Mesendoderm (in vitro differentiated cells): ENCODE measurements around the gene NGB.

ENCODE experiments used
- DNase-seq: peaks from one replicate; pipeline ENCODE4 v3.0.0; 2013
- H2AK5ac ChIP-seq: 2 replicates; pipeline ENCODE4 v1.6.1; 2013; ENCODE audit warnings: low read length, inconsistent platforms
- H2BK120ac ChIP-seq: 2 replicates; pipeline ENCODE4 v1.6.1; 2013; ENCODE audit warnings: low read depth, mild to moderate bottlenecking, low read length, moderate library complexity, mixed read lengths
- H2BK15ac ChIP-seq: replicated peaks from 2 replicates; pipeline ENCODE4 v1.6.1; 2013; ENCODE audit warnings: low read depth, mild to moderate bottlenecking, moderate library complexity
- H2BK5ac ChIP-seq: 2 replicates; pipeline ENCODE4 v1.6.1; 2013; ENCODE audit warnings: low read length, inconsistent platforms
- H3K18ac ChIP-seq: 2 replicates; pipeline ENCODE4 v1.6.1; 2013; ENCODE audit warnings: mild to moderate bottlenecking, low read length, mixed read lengths
- H3K23ac ChIP-seq: one replicate; pipeline ENCODE4 v1.6.1; 2013; ENCODE audit warnings: low read length
- H3K27ac ChIP-seq: 2 replicates; pipeline ENCODE4 v1.5.1; 2013; ENCODE audit warnings: low read depth, mild to moderate bottlenecking, inconsistent platforms, low read length, moderate library complexity
- H3K27me3 ChIP-seq: 2 replicates; pipeline ENCODE4 v1.6.1; 2013; ENCODE audit warnings: low read length, control low read depth, mild to moderate bottlenecking, inconsistent platforms; ENCODE audit not compliant: insufficient read depth, poor library complexity
- H3K36me3 ChIP-seq: 2 replicates; pipeline ENCODE4 v1.6.1; 2013; ENCODE audit warnings: low read length, inconsistent platforms; ENCODE audit not compliant: control insufficient read depth, insufficient read depth
- H3K4ac ChIP-seq: one replicate; pipeline ENCODE4 v1.6.1; 2013; ENCODE audit warnings: low read depth, mild to moderate bottlenecking, low read length, moderate library complexity
- H3K4me1 ChIP-seq: 2 replicates; pipeline ENCODE4 v1.6.1; 2013; ENCODE audit warnings: low read depth, low read length, inconsistent platforms; ENCODE audit not compliant: control insufficient read depth
- H3K4me2 ChIP-seq: 2 replicates; pipeline ENCODE4 v1.6.1; 2013; ENCODE audit warnings: low read length
- H3K4me3 ChIP-seq: 2 replicates; pipeline ENCODE4 v1.5.1; 2013; ENCODE audit warnings: mild to moderate bottlenecking, low read length
- H3K56ac ChIP-seq: one replicate; pipeline ENCODE4 v1.6.1; 2013; ENCODE audit warnings: low read length
- H3K79me1 ChIP-seq: 2 replicates; pipeline ENCODE4 v1.6.1; 2013; ENCODE audit warnings: low read length, inconsistent platforms
- H3K79me2 ChIP-seq: 2 replicates; pipeline ENCODE4 v1.6.1; 2013; ENCODE audit warnings: mild to moderate bottlenecking, low read length; ENCODE audit not compliant: control insufficient read depth, insufficient read depth
- H3K9ac ChIP-seq: 2 replicates; pipeline ENCODE4 v1.6.1; 2013; ENCODE audit warnings: low read length, inconsistent platforms
- H4K5ac ChIP-seq: one replicate; pipeline ENCODE4 v1.6.1; 2013; ENCODE audit warnings: low read length
- H4K8ac ChIP-seq: one replicate; pipeline ENCODE4 v1.6.1; 2013; ENCODE audit warnings: low read depth, mild to moderate bottlenecking, control low read depth, low read length, moderate library complexity
- WGBS: extraction: QIAGEN DNeasy Blood & Tissue Kit; methylation state at CpG from one replicate; pipeline ENCODE4 v1.1.7; 2013; ENCODE audit warnings: low lambda C conversion rate, missing lambda C conversion rate; ENCODE audit not compliant: insufficient coverage; ENCODE audit errors: extremely low coverage; 5-methylcytosine and 5-hydroxymethylcytosine counted together

The NGB gene

GRCh38 chr14:77311217-77311616, 40.2 kb upstream of the NGB start:
- WGBS: no CpG with 5 or more reads among the region's 2 CpGs
- Histone ChIP-seq H3K4me1 (peaks cover 14% of the 10 kb centered on the region), H3K4me2 (no peak overlapping the region), H3K18ac (no peak overlapping the region), H2BK15ac (no peak overlapping the region), H2AK5ac (no peak overlapping the region), H2BK120ac (no peak overlapping the region), H3K4ac (no peak overlapping the region), H3K9ac (no peak overlapping the region), H3K23ac (no peak overlapping the region), H3K56ac (no peak overlapping the region), H3K79me2 (peaks cover 2% of the 10 kb centered on the region), H4K8ac (no peak overlapping the region), H3K79me1 (peaks cover 12% of the 10 kb centered on the region), H3K27ac (no peak overlapping the region), H3K4me3 (no peak overlapping the region), H2BK5ac (no peak overlapping the region), H3K27me3 (no peaks in the 10 kb centered on the region), H3K36me3 (no peaks in the 10 kb centered on the region), H4K5ac (no peak overlapping the region)
- DNase-seq: no peak

- Histone ChIP-seq H2BK120ac (no peak overlapping the region), H3K79me1 (peaks cover 8% of the 10 kb centered on the region), H3K4me3 (no peak overlapping the region), H3K79me2 (no peaks in the 10 kb centered on the region), H4K8ac (no peak overlapping the region), H2BK5ac (no peak overlapping the region), H3K23ac (no peak overlapping the region), H2AK5ac (no peak overlapping the region), H3K4me1 (peaks cover 11% of the 10 kb centered on the region), H3K27me3 (no peaks in the 10 kb centered on the region), H4K5ac (no peak overlapping the region), H3K18ac (no peak overlapping the region), H3K9ac (no peak overlapping the region), H3K56ac (no peak overlapping the region), H3K4ac (no peak overlapping the region), H3K4me2 (no peak overlapping the region), H3K36me3 (peaks cover 2% of the 10 kb centered on the region), H2BK15ac (no peak overlapping the region), H3K27ac (no peak overlapping the region)
- no CpG with 5 or more reads among the region's 4 CpGs for WGBS
- no peak for DNase-seq
Observed at GRCh38 chr14:77310026-77310425, 39.0 kb upstream of the NGB start.

DNA sequence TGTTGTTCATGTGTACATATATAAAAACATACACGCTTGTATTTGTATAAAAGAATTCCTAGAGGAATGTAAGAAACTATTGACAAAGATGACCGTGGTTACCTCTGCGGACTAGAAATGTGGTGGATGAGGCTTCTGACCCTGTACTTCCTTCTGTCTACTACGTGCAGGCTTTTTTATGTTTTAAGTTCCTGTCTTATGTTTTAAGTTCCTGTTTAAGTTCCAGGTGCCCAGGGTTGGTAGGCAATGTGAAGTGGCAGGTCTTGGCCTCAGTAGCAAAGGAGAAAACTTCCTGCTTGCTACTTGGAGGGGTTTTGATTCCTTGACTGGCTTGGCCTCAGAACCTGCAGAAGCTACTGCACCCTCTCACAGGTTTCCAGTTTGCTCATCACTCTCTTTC, 38.1 kb upstream of the NGB start:
- H2BK5ac ChIP-seq: no peak overlapping the region
- H3K79me2 ChIP-seq: no peaks in the 10 kb centered on the region
- H2AK5ac ChIP-seq: no peak overlapping the region
- no peak overlapping the region for H3K9ac ChIP-seq
- no peak overlapping the region for H3K4me2 ChIP-seq
- H3K18ac ChIP-seq: no peak overlapping the region
- no peak overlapping the region for H3K56ac ChIP-seq
- H3K23ac ChIP-seq: no peak overlapping the region
- H3K27ac ChIP-seq: no peak overlapping the region
- no peak overlapping the region for H3K4me3 ChIP-seq
- H3K4me1 ChIP-seq: peaks cover 6% of the 10 kb centered on the region
- no CpG with 5 or more reads among the region's 4 CpGs for WGBS
- DNase-seq: no peak
- H2BK15ac ChIP-seq: no peak overlapping the region
- no peak overlapping the region for H2BK120ac ChIP-seq
- H3K36me3 ChIP-seq: peaks cover 3% of the 10 kb centered on the region
- peaks cover 6% of the 10 kb centered on the region for H3K79me1 ChIP-seq
- no peak overlapping the region for H4K8ac ChIP-seq
- H3K4ac ChIP-seq: no peak overlapping the region
- H4K5ac ChIP-seq: no peak overlapping the region
- no peaks in the 10 kb centered on the region for H3K27me3 ChIP-seq

GRCh38 chr14:77306851-77307496, 36.0 kb upstream of the NGB start:
- Histone ChIP-seq H4K8ac (no peak overlapping the region), H2BK5ac (no peak overlapping the region), H3K27ac (peak overlapping the region; percentile 25), H2BK15ac (no peak overlapping the region), H2AK5ac (no peak overlapping the region), H3K79me2 (no peaks in the 10 kb centered on the region), H3K4me2 (no peak overlapping the region), H3K4me3 (no peak overlapping the region), H3K27me3 (no peaks in the 10 kb centered on the region), H3K4ac (no peak overlapping the region), H3K36me3 (peaks cover 3% of the 10 kb centered on the region), H3K79me1 (peaks cover 6% of the 10 kb centered on the region), H4K5ac (no peak overlapping the region), H3K4me1 (peaks cover 2% of the 10 kb centered on the region), H2BK120ac (no peak overlapping the region), H3K56ac (no peak overlapping the region), H3K18ac (peak overlapping the region; percentile 81), H3K23ac (no peak overlapping the region), H3K9ac (no peak overlapping the region)
- peak; percentile 55 for DNase-seq
- no CpG with 5 or more reads among the region's 3 CpGs for WGBS

- H2AK5ac ChIP-seq: no peak overlapping the region
- H3K4ac ChIP-seq: no peak overlapping the region
- H3K9ac ChIP-seq: no peak overlapping the region
- no peak overlapping the region for H2BK5ac ChIP-seq
- peaks cover 2% of the 10 kb centered on the region for H3K4me1 ChIP-seq
- H3K18ac ChIP-seq: no peak overlapping the region
- H2BK15ac ChIP-seq: no peak overlapping the region
- no peak overlapping the region for H3K4me2 ChIP-seq
- DNase-seq: no peak
- no peak overlapping the region for H3K56ac ChIP-seq
- no peak overlapping the region for H2BK120ac ChIP-seq
- H3K79me1 ChIP-seq: peaks cover 2% of the 10 kb centered on the region
- no peak overlapping the region for H3K27ac ChIP-seq
- H3K79me2 ChIP-seq: no peaks in the 10 kb centered on the region
- no peak overlapping the region for H4K8ac ChIP-seq
- peaks cover 3% of the 10 kb centered on the region for H3K36me3 ChIP-seq
- WGBS: no CpG with 5 or more reads among the region's 3 CpGs
- H3K4me3 ChIP-seq: no peak overlapping the region
- H3K27me3 ChIP-seq: no peaks in the 10 kb centered on the region
- H3K23ac ChIP-seq: no peak overlapping the region
- no peak overlapping the region for H4K5ac ChIP-seq
Observed at GRCh38 chr14:77306416-77306815, 35.4 kb upstream of the NGB start.

GRCh38 chr14:77305696-77306095, 34.7 kb upstream of the NGB start:
- Histone ChIP-seq H3K23ac (no peak overlapping the region), H2AK5ac (no peak overlapping the region), H2BK120ac (no peak overlapping the region), H3K27ac (no peak overlapping the region), H3K79me2 (no peaks in the 10 kb centered on the region), H3K9ac (no peak overlapping the region), H3K4ac (no peak overlapping the region), H3K4me2 (no peak overlapping the region), H3K56ac (no peak overlapping the region), H3K79me1 (no peaks in the 10 kb centered on the region), H3K18ac (no peak overlapping the region), H4K5ac (no peak overlapping the region), H4K8ac (no peak overlapping the region), H3K36me3 (peaks cover 3% of the 10 kb centered on the region), H3K4me1 (peaks cover 2% of the 10 kb centered on the region), H3K27me3 (no peaks in the 10 kb centered on the region), H2BK5ac (no peak overlapping the region), H2BK15ac (no peak overlapping the region), H3K4me3 (no peak overlapping the region)
- DNase-seq: no peak
- no CpG with 5 or more reads among the region's 4 CpGs for WGBS
